GF-D8 (cell line): ENCODE data around the gene POTEE.
"Not testable (repeated sequence)": the region's sequence is repeated elsewhere in the genome, so short reads cannot be mapped to it uniquely, and the experiment has no call there.

Experiments
- DNase-seq: peaks from one replicate; lab custom pipeline; 2025; lab: John Stamatoyannopoulos, UW

The POTEE gene

GRCh38 chr2:131209030-131209772, at the start of gene POTEE:
Gene POTEE, plus strand, starts transcription at chr2:131209536. Its CDS starts 8,867 bp downstream, at chr2:131218403.
- DNase-seq = not testable (repeated sequence)

- not testable (repeated sequence) for DNase-seq
These were observed 43.8 kb upstream of the POTEE start for GRCh38 chr2:131165562-131165961.

GRCh38 chr2:131168538-131168937, 40.8 kb upstream of the POTEE start:
- DNase-seq = no peak

GRCh38 chr2:131178050-131178449, 31.3 kb upstream of the POTEE start:
- not testable (repeated sequence) for DNase-seq

GRCh38 chr2:131178721-131179418, 30.5 kb upstream of the POTEE start:
- DNase-seq = not testable (repeated sequence)

GRCh38 chr2:131181451-131181850, 27.9 kb upstream of the POTEE start:
- not testable (repeated sequence) for DNase-seq

GRCh38 chr2:131193421-131193820, 15.9 kb upstream of the POTEE start:
- not testable (repeated sequence) for DNase-seq

- not testable (repeated sequence) for DNase-seq
These were observed 13.2 kb upstream of the POTEE start for GRCh38 chr2:131196186-131196585.

- DNase-seq = no peak
These were observed 8.2 kb upstream of the POTEE start for GRCh38 chr2:131201098-131201497.

- DNase-seq = not testable (repeated sequence)
These were observed 1.5 kb upstream of the POTEE start for GRCh38 chr2:131207839-131208238.

GRCh38 chr2:131209773-131210104, 403 bp downstream of the POTEE start:
- DNase-seq = not testable (repeated sequence)

- DNase-seq = not testable (repeated sequence)
These were observed 1.3 kb downstream of the POTEE start for GRCh38 chr2:131210434-131211211.

GRCh38 chr2:131217238-131217986, 8.1 kb downstream of the POTEE start:
- DNase-seq = not testable (repeated sequence)

- DNase-seq = not testable (repeated sequence)
These were observed 26.5 kb downstream of the POTEE start for GRCh38 chr2:131235543-131236449.
